GM21447 (cell line): ENCODE measurements around the gene KRT15.

Experiments
- ATAC-seq: cut with Tn5 transposase; IDR thresholded peaks from one replicate; pipeline ENCODE4 v1.9.1; 2021; ENCODE audit not compliant: unreplicated experiment

KRT15 gene

GRCh38 chr17:41483991-41484826 is 34.5 kb downstream of the KRT15 start:
- no peak for ATAC-seq

- ATAC-seq, result no peak
Observed at GRCh38 chr17:41483531-41483930, 35.2 kb downstream of the KRT15 start.

- ATAC-seq, result no peak
Observed at GRCh38 chr17:41481036-41481435, 37.7 kb downstream of the KRT15 start, which contains the start of gene KRT35. TSS of gene KRT35 (minus strand) at chr17:41481151. CDS start at chr17:41481097, 54 bp downstream.

- no peak for ATAC-seq
Observed at GRCh38 chr17:41480581-41480980, 38.1 kb downstream of the KRT15 start.

GRCh38 chr17:41480136-41480535 is 38.6 kb downstream of the KRT15 start:
- ATAC-seq, result no peak

GRCh38 chr17:41478237-41478636 is 40.5 kb downstream of the KRT15 start:
- ATAC-seq, result no peak

- ATAC-seq, result no peak
Observed at GRCh38 chr17:41476866-41477815, 41.5 kb downstream of the KRT15 start.

GRCh38 chr17:41475421-41475820 is 43.3 kb downstream of the KRT15 start:
- no peak for ATAC-seq

GRCh38 chr17:41474863-41475262 is 43.8 kb downstream of the KRT15 start:
- ATAC-seq, result no peak

- no peak for ATAC-seq
Observed at GRCh38 chr17:41468346-41468745, 50.3 kb downstream of the KRT15 start.

GRCh38 chr17:41467561-41467960 is 51.1 kb downstream of the KRT15 start:
- no peak for ATAC-seq

- no peak for ATAC-seq
Observed at GRCh38 chr17:41466988-41467387, 51.7 kb downstream of the KRT15 start, which contains the start of gene KRT32. TSS of gene KRT32 (minus strand) at chr17:41467386. CDS start at chr17:41467325, 61 bp downstream.

- ATAC-seq, result no peak
Observed at GRCh38 chr17:41464682-41465081, 54.0 kb downstream of the KRT15 start.

- ATAC-seq, result no peak
Observed at GRCh38 chr17:41464173-41464572, 54.5 kb downstream of the KRT15 start.

- ATAC-seq, result no peak
Observed at GRCh38 chr17:41463746-41464145, 54.9 kb downstream of the KRT15 start.
